OCI-LY7 (cell line): ENCODE measurements around the gene BCDIN3D.

Source experiments
- EZH2phosphoT487 ChIP-seq: fragments of 200-600 bp; sonication (generic); IDR thresholded peaks from 2 replicates; pipeline ENCODE4 v1.6.1; 2018; ENCODE audit warnings: low read depth, borderline replicate concordance, mild to moderate bottlenecking, mixed run types, antibody characterized with exemption, low read length, moderate library complexity, mixed read lengths
- TF ChIP-seq, protein P1 (sequence below): fragments of 200-600 bp; sonication (generic); conservative IDR thresholded peaks from 2 replicates; pipeline ENCODE4 v1.5.1; 2014; ENCODE audit warnings: mild to moderate bottlenecking, antibody characterized with exemption, low read length, moderate library complexity, mixed read lengths

GRCh38 chr12:49888461-49889151 lies 45.7 kb upstream of the BCDIN3D start:
- TF ChIP-seq, protein P1, sequence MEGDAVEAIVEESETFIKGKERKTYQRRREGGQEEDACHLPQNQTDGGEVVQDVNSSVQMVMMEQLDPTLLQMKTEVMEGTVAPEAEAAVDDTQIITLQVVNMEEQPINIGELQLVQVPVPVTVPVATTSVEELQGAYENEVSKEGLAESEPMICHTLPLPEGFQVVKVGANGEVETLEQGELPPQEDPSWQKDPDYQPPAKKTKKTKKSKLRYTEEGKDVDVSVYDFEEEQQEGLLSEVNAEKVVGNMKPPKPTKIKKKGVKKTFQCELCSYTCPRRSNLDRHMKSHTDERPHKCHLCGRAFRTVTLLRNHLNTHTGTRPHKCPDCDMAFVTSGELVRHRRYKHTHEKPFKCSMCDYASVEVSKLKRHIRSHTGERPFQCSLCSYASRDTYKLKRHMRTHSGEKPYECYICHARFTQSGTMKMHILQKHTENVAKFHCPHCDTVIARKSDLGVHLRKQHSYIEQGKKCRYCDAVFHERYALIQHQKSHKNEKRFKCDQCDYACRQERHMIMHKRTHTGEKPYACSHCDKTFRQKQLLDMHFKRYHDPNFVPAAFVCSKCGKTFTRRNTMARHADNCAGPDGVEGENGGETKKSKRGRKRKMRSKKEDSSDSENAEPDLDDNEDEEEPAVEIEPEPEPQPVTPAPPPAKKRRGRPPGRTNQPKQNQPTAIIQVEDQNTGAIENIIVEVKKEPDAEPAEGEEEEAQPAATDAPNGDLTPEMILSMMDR: no peak
- TF ChIP-seq EZH2phosphoT487: no peak
